Aortic smooth muscle cell (primary cell): ENCODE data around the gene EFEMP2. TPM values are rescaled to one million over a fixed set of nuclear protein-coding genes. Genes with fewer than 3 reads are reported as not detected.

Experiments used
- total RNA-seq: library from RNA; depleted of rRNA; stranded (reverse); fragments of >200 nt; gene quantifications from 2 replicates; pipeline ENCODE4 v1.2.3, GENCODE V29; 2014

EFEMP2 gene
- total RNA-seq, result 78.6 and 82.4 TPM in 2 replicates

GRCh38 chr11:65872586-65873317 lies at the start of gene EFEMP2:
TSS of gene EFEMP2 (minus strand) at chr11:65872800. CDS start at chr11:65872354, 446 bp downstream.

DNA sequence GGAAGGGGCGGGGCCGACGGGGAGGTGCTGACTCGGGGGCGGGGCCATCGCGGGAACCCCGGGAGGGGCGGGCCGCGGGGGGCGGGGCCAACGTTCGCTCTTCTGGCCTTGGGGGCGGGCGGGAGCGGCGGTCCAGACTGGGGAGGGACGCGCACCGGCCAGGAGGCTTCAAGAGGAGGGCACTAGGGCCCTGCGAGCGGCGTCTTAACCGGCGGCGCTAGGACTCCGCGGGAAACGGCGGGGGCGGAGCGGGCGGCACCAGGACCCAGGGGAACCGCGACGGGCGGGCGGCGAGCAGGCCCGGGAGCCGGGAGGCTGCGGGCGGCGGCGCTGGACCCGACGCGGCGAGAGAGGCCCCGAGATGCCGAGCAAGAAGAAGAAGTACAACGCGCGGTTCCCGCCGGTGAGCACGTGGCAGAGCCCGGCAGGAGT lies 46.6 kb upstream of the EFEMP2 start, which contains the start of gene DRAP1:
Gene DRAP1, plus strand, starts transcription at position 286 of the 432 bp plus-strand sequence. Its CDS starts 76 bp downstream, at position 362.

GRCh38 chr11:65918211-65919140 lies 45.9 kb upstream of the EFEMP2 start, which contains the start of gene C11orf68:
TSS of gene C11orf68 (minus strand) at chr11:65919062. CDS start at chr11:65919031, 31 bp downstream.

GRCh38 chr11:65900125-65900898 lies 27.7 kb upstream of the EFEMP2 start, which contains the start of gene FOSL1:
TSS of gene FOSL1 (minus strand) at chr11:65900388. CDS start at chr11:65900339, 49 bp downstream.

DNA sequence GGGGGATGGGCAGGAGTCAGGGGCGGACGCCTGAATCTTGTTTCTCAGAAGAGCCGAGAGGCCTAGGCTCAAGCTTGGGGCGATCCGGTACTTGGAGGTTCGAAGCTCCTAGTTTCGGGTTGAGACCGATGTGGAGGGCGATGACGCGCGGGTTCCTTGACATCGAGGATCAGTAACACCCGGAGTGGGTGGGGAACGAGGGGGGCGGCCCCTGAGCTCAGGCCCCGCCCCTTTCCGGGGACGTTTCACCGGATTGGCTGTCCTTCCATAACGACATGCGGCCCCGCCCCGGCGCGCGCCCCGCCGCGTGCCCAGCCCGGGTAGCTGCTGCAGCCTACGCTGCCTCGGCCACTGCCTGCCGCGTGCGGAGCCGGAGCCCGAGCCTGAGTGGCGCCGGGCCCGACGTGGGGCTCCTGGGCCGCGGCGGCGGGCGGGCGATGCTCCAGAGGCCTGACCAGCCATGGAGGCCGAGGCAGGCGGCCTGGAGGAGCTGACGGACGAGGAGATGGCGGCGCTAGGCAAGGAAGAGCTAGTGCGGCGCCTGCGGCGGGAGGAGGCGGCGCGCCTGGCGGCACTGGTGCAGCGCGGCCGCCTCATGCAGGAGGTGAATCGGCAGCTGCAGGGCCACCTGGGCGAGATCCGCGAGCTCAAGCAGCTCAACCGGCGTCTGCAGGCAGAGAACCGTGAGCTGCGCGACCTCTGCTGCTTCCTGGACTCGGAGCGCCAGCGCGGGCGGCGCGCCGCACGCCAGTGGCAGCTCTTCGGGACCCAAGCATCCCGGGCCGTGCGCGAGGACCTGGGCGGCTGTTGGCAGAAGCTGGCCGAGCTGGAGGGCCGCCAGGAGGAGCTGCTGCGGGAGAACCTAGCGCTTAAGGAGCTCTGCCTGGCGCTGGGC lies 18.0 kb upstream of the EFEMP2 start, which contains the start of gene CCDC85B:
Gene CCDC85B, plus strand, starts transcription at position 350 of the 895 bp plus-strand sequence. Its CDS starts 111 bp downstream, at position 461.

GRCh38 chr11:65888163-65888814 lies 15.7 kb upstream of the EFEMP2 start, which contains the start of gene FIBP:
TSS of gene FIBP (minus strand) at chr11:65888471. CDS start at chr11:65888418, 53 bp downstream.

DNA sequence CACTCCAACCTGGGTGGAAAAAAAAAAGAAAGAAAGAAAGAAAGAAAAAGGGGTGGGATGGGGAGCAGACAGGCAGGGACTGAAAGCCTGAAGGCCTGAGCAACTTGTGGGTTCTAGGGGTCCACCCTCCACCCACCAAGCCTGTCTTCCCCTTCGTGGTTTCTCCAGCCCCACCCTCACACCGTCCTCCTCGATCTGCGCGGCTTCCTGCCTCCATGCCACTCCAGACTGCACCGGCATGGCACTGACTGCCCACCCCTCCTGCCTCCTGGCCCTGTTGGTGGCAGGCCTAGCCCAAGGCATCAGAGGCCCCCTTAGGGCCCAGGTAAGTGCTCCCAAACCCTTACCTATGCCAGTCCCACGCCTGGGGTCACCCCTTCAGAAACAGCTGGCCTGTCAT lies 7.0 kb upstream of the EFEMP2 start, which contains the start of gene CTSW:
Gene CTSW, plus strand, starts transcription at position 221 of the 400 bp plus-strand sequence. Its CDS starts 18 bp downstream, at position 239.

GRCh38 chr11:65860278-65861164 lies 12.1 kb downstream of the EFEMP2 start, which contains the start of gene MUS81:
TSS of gene MUS81 (plus strand) at chr11:65860433. CDS start at chr11:65860754, 321 bp downstream.

DNA sequence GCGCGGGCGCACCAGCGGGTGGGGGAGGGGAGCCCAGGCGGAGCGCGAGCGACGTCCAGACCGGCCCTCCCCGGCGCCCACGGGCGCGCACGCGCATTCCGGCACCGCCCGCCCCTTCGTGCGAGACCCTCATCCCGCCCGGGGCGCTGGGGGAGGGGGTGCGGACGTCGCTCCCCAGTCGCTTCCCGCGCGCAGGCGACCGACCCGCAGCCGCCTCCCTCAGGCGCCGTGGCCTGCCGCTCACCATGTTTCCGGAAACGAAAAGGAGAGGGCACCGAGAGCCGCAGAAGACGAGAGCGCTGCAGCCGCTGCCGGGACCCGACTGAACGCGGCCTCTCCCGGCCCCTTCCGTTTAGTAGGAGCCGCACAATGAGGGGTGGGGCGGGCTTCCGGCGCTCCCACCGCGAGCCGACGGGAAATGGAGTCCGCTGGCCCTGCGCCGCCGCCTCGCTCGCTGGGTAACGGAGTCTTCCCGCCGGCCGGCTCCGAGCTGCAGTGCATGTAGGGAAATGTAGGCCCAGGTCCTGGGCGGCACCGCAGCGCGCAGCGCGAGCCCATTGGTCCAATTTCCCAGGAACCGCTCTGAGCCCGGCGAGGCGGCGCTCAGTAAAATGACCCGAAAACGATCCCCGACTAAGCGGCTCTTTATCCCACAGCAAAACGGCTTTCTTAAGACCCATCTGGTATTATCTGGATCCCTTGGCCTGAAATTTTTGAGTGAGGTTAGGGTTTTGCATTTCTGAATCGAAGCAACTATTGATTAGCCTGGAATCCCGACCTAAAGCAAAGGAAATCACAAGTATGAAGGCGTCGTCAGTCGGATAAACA lies 14.5 kb downstream of the EFEMP2 start, which contains the start of gene CFL1:
Gene CFL1, minus strand, starts transcription at position 328 of the 828 bp plus-strand sequence. Its CDS starts 81 bp downstream, at position 247.

GRCh38 chr11:65833297-65834030 lies 39.1 kb downstream of the EFEMP2 start, which contains the start of gene SNX32:
TSS of gene SNX32 (plus strand) at chr11:65833963. CDS start at chr11:65834066, 103 bp downstream.

Other genes with a start within 250 kb of the EFEMP2 start
- 11.9 and 13.9 TPM in 2 replicates for gene SIPA1, start 234.7 kb downstream of the EFEMP2 start, total RNA-seq
- gene RELA, start 209.9 kb downstream of the EFEMP2 start, total RNA-seq, result 20.2 and 20.7 TPM in 2 replicates
- 50.4 and 53.0 TPM in 2 replicates for gene KAT5, start 160.5 kb downstream of the EFEMP2 start, total RNA-seq
- gene RNASEH2C, start 152.0 kb downstream of the EFEMP2 start, total RNA-seq, result 42.2 and 42.3 TPM in 2 replicates
- 4.9 and 5.5 TPM in 2 replicates for gene AP5B1, start 91.8 kb downstream of the EFEMP2 start, total RNA-seq
- gene OVOL1, start 85.7 kb downstream of the EFEMP2 start, total RNA-seq, result not detected in 2 replicates
- gene SNX32, start 38.8 kb downstream of the EFEMP2 start, total RNA-seq, result 0.37 and 0.40 TPM in 2 replicates
- 1,495 and 1,569 TPM in 2 replicates for gene CFL1, start 14.6 kb downstream of the EFEMP2 start, total RNA-seq
- gene MUS81, start 12.4 kb downstream of the EFEMP2 start, total RNA-seq, result 38.2 and 48.4 TPM in 2 replicates
- gene CTSW, start 7.0 kb upstream of the EFEMP2 start, total RNA-seq, result 0.12 TPM in 1 of 2 replicates, not detected in the other
- gene FIBP, start 15.7 kb upstream of the EFEMP2 start, total RNA-seq, result 221 and 262 TPM in 2 replicates
- gene CCDC85B, start 17.9 kb upstream of the EFEMP2 start, total RNA-seq, result 80.3 and 83.5 TPM in 2 replicates
- gene FOSL1, start 27.6 kb upstream of the EFEMP2 start, total RNA-seq, result 24.0 and 32.9 TPM in 2 replicates
- 25.0 and 26.1 TPM in 2 replicates for gene C11orf68, start 46.3 kb upstream of the EFEMP2 start, total RNA-seq
- gene DRAP1, start 46.6 kb upstream of the EFEMP2 start, total RNA-seq, result 574 and 841 TPM in 2 replicates
- 0.13 TPM in 1 of 2 replicates, not detected in the other for gene TSGA10IP, start 72.7 kb upstream of the EFEMP2 start, total RNA-seq
- gene SART1, start 88.9 kb upstream of the EFEMP2 start, total RNA-seq, result 52.0 and 80.1 TPM in 2 replicates
- 32.6 and 36.8 TPM in 2 replicates for gene EIF1AD, start 129.4 kb upstream of the EFEMP2 start, total RNA-seq
- gene BANF1, start 129.7 kb upstream of the EFEMP2 start, total RNA-seq, result 16.5 and 25.9 TPM in 2 replicates
- 3.3 and 7.6 TPM in 2 replicates for gene CST6, start 139.2 kb upstream of the EFEMP2 start, total RNA-seq
- 0.13 and 0.19 TPM in 2 replicates for gene CATSPER1, start 153.7 kb upstream of the EFEMP2 start, total RNA-seq
- gene GAL3ST3, start 176.4 kb upstream of the EFEMP2 start, total RNA-seq, result not detected in 2 replicates
- 127 and 134 TPM in 2 replicates for gene SF3B2, start 179.6 kb upstream of the EFEMP2 start, total RNA-seq
- 23.9 and 47.6 TPM in 2 replicates for gene PACS1, start 197.5 kb upstream of the EFEMP2 start, total RNA-seq